Heart left ventricle (tissue), 16 donors: ENCODE data around the gene LAMA5. TPM values are rescaled to one million over a fixed set of nuclear protein-coding genes. Genes with fewer than 3 reads are reported as not detected.

ENCODE experiments used
- ATAC-seq, 4 donors: fragments of 200-7000 bp; cut with Tn5 transposase; one replicate each; pipeline ENCODE4 v1.9.1; 2020 to 2022; ENCODE audit warnings: moderate library complexity in 4 of 4, mild to moderate bottlenecking in 3 of 4, moderate number of reproducible peaks in 1 of 4
- DNase-seq, 5 donors: peaks; one replicate each; pipeline ENCODE4 v3.0.0-alpha.2; 2020
- H3K27ac ChIP-seq, 12 donors: fragments of 200-600 bp; sonication (generic) in 4 of 12; one replicate each; pipeline versions ENCODE4 v1.5.0 to v1.8.0; 2016 to 2022; ENCODE audit warnings: mild to moderate bottlenecking in 2 of 12
- H3K27me3 ChIP-seq, 9 donors: fragments of 200-600 bp; sonication (generic) in 2 of 9; one replicate each; pipeline versions ENCODE4 v1.5.1 to v1.8.0; 2016 to 2022; ENCODE audit warnings: mild to moderate bottlenecking in 3 of 9
- H3K36me3 ChIP-seq, 9 donors: fragments of 200-600 bp; sonication (generic) in 2 of 9; one replicate each; pipeline versions ENCODE4 v1.5.0 to v1.8.0; 2018 to 2022; ENCODE audit warnings: mild to moderate bottlenecking in 2 of 9
- H3K4me1 ChIP-seq, 12 donors: fragments of 200-600 bp; sonication (generic) in 4 of 12; one replicate each; pipeline versions ENCODE4 v1.5.0 to v1.8.0; 2016 to 2022; ENCODE audit warnings: mild to moderate bottlenecking in 3 of 12
- H3K4me3 ChIP-seq, 12 donors: fragments of 200-600 bp; sonication (generic) in 4 of 12; one replicate each; pipeline versions ENCODE4 v1.5.0 to v1.8.0; 2017 to 2022; ENCODE audit warnings: mild to moderate bottlenecking in 9 of 12, moderate library complexity in 4 of 12
- H3K9me3 ChIP-seq, 12 donors: fragments of 200-600 bp; sonication (generic) in 4 of 12; one replicate each; pipeline versions ENCODE4 v1.5.0 to v1.8.0; 2016 to 2022; ENCODE audit warnings: mild to moderate bottlenecking in 1 of 12
- CTCF ChIP-seq, 12 donors: fragments of 200-600 bp; sonication (generic) in 4 of 12; IDR thresholded peaks; one replicate each; pipeline versions ENCODE4 v1.5.0 to v1.8.0; 2018 to 2022; ENCODE audit warnings: antibody characterized with exemption in 12 of 12, mild to moderate bottlenecking in 5 of 12
- POLR2A ChIP-seq, 2 donors: fragments of 450-650 bp; IDR thresholded peaks; one replicate each; pipeline ENCODE4 v1.6.1; 2017; ENCODE audit warnings: antibody characterized with exemption in 2 of 2, mild to moderate bottlenecking in 2 of 2, moderate library complexity in 2 of 2
- WGBS, 4 donors: extraction: QIAGEN DNeasy Blood & Tissue Kit in 2 of 4; methylation state at CpG; one replicate each; pipeline versions ENCODE4 v1.1.5 to v1.1.7; 2013 to 2018; 5-methylcytosine and 5-hydroxymethylcytosine counted together
- intact Hi-C, 10 donors: fragments of 100-400 bp; cut with DNase I; formaldehyde crosslinking; loops; one replicate each; pipeline versions ENCODE4 v1.11.1 to v1.14.2; 2022
- polyA plus RNA-seq, 2 donors: library from polyadenylated mRNA; stranded (reverse); fragments of 200-250 nt; gene quantifications; one replicate each; pipeline ENCODE4 v1.2.3, GENCODE V29; 2013
- total RNA-seq, 9 donors: library from RNA; depleted of rRNA in 2 of 9; stranded (reverse); fragments of >200 nt in 2 of 9; fragmentation: NEBNext Ultra II Directional in 3 of 9; extraction: Animal tissue kit (Norgen Biotek cat#: 25700) in 3 of 9; gene quantifications; one replicate each; pipeline versions ENCODE4 v1.1.0 to v1.2.4, GENCODE V29; 2016 to 2023
- donor health status: ischemic (EF 13 %, LVEDD 7.1; RV severe dilation, severe dysfunction).
- donor health status: healthy with polysubstance abuse.
- donor health status: DM: no; HTN: yes; CAD: no.
- donor health status: DM: no; HTN: no; CAD: no.
- donor health status: ischemic (EF 25% LVEDD 6.9; RV normal size, moderate dysfunction).
- donor health status: ischemic (EF 25% LVEDD 5.7; RV mildly dilated, moderate dysfunction).
- donor health status: healthy.
- donor health status: DM: yes; HTN: yes; CAD: no.
- donor health status: ischemic (EF 35%, LVEDD 5.7; RV mildly dilated, moderate dysfunction).
- donor health status: nonischemic (EF 11% LVEDD 7.7; RV severe dilation, severe dysfunction).
- donor health status: DM: yes; HTN: yes; CAD: no.
- donor health status: PGD.
- donor health status: ischemic (EF 29% LVEDD 5.4; RV normal size, mild dysfunction).
- donor health status: nonischemic (EF 23%, LVEDD 6.1; RV moderate dilation, normal function).

LAMA5 gene
- total and polyA plus RNA-seq, 11 donors: 57.4 to 128 (median 73.6) TPM

DNA sequence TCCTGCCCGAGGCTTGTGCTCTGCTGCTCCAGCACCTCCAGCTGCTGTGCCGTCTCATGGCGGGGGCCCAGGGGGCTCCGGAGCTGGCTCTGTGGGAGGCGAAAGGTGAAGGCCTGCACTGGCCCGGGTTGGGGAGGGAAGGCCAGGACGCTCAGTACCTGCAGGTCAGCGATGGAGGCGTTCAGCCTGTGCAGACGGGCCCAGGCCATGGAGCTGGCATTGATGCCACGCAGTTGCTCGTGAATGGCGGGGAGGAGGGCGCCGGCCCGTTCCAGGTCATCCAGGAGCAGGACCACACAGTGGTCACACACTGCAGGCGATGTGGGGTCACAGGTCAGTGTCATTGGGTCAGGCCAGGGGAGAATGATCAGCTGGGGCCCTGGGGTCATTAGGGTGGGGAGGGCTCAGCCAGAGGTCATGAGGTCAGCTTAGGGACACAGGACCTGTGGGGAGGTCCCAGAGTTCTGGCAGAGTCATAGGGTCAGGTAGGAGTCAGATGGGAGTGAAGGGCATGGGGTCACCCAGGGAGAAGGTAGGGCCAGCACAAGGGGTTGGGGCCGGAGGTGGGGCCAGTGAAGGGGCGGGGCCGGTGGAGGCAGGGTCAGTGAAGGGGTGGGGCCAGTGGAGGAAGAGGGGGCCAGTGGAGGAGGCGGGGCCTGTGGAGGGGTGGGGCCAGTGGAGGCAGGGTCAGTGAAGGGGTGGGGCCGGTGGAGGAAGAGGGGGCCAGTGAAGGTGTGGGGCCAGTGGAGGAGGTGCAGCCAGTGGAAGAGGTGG, 46.3 kb downstream of the LAMA5 start:
- intact Hi-C loops: no loop called here
- 90 to 95% (median 93%) methylated on average over 15 to 22 of the region's 22 CpGs for WGBS, 4 donors
- DNase-seq (no peak), ATAC-seq (peak; percentile 3 to 22 (median 9))
- Histone ChIP-seq H3K27me3 (no peaks in the 10 kb centered on the region), H3K27ac (peak overlapping the region in 1 of 12 donors; percentile 62), H3K4me3 (no peak overlapping the region), H3K9me3 (no peaks in the 10 kb centered on the region), H3K4me1 (no peaks in the 10 kb centered on the region), H3K36me3 (peaks cover 3 to 82% (median 68%) of the 10 kb centered on the region in 9 donors)
- TF ChIP-seq CTCF (IDR thresholded peaks at IDR 0.05): no peak
- no peak for TF ChIP-seq POLR2A (IDR thresholded peaks at IDR 0.05)

DNA sequence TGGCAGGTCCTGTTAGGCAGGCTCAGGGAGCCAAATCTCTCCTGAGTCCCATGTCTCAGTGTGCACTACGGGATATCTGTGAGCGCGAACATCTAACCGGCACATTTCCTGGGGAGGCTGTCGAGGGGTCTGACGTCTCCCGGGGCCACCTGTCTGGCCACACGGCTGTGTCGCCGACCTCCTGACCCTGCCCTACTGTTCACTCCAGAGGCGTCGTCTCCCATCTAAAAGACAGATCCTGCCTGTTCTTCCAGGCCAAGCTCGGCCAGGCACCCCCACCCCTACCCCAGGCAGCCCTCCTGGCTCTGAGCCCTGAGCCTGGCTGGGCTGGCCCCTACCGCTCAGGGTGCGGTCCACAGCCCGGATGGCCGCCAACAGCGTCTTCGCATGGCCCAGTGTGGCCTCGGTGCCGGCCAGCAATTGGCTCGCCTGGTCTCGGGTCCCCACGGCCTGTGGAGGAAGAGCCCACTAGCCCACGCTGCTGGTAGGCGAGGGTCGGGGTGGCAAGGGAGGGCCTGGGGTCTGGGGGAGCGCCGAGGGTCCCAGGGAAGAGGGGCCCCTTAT, 47.7 kb downstream of the LAMA5 start:
- Histone ChIP-seq H3K36me3 (peaks cover 3 to 83% (median 70%) of the 10 kb centered on the region in 9 donors), H3K9me3 (no peaks in the 10 kb centered on the region), H3K27ac (peak overlapping the region in 1 of 12 donors; percentile 38), H3K4me3 (no peak overlapping the region), H3K27me3 (no peaks in the 10 kb centered on the region), H3K4me1 (no peaks in the 10 kb centered on the region)
- WGBS, 4 donors: 76 to 88% (median 85%) methylated on average over 19 to 29 of the region's 29 CpGs
- peak in 1 of 5 donors; percentile 62 for DNase-seq
- no peak for TF ChIP-seq POLR2A (IDR thresholded peaks at IDR 0.05)
- TF ChIP-seq CTCF (IDR thresholded peaks at IDR 0.05): no peak
- intact Hi-C loops: no loop called here
- ATAC-seq: no peak

GRCh38 chr20:62318400-62319345, 48.4 kb downstream of the LAMA5 start:
- H3K36me3 ChIP-seq: peaks cover 3 to 80% (median 67%) of the 10 kb centered on the region in 9 donors
- DNase-seq (peak in 1 of 5 donors; percentile 25), ATAC-seq (no peak)
- no peaks in the 10 kb centered on the region for H3K4me1 ChIP-seq
- TF ChIP-seq CTCF (IDR thresholded peaks at IDR 0.05): no peak
- no peak for TF ChIP-seq POLR2A (IDR thresholded peaks at IDR 0.05)
- no peaks in the 10 kb centered on the region for H3K9me3 ChIP-seq
- H3K27me3 ChIP-seq: no peaks in the 10 kb centered on the region
- 88 to 93% (median 92%) methylated on average over 27 to 36 of the region's 36 CpGs for WGBS, 4 donors
- intact Hi-C loops: no loop called here
- peak overlapping the region in 1 of 12 donors; percentile 22 for H3K27ac ChIP-seq
- H3K4me3 ChIP-seq: no peak overlapping the region
